Stimulated activated CD4-positive, alpha-beta T cell treated with anti-CD3 and anti-CD28 coated beads, Interleukin-2, amount 100 ng/mL, for 48 hours (primary cell): Measurements from ENCODE around the gene PSMB5.
"Not testable (repeated sequence)": the region's sequence is repeated elsewhere in the genome, so short reads cannot be mapped to it uniquely, and the experiment has no call there.

Experiments used
- DNase-seq, 2 donors: peaks; one replicate each; pipeline ENCODE4 v3.0.0-alpha.2; 2020

Gene PSMB5

GRCh38 chr14:23013054-23013748, 21.5 kb downstream of the PSMB5 start:
- no peak for DNase-seq

GRCh38 chr14:23009939-23010726, 24.6 kb downstream of the PSMB5 start, which contains the start of gene C14orf93:
Gene C14orf93, minus strand, starts transcription at chr14:23010143. Its CDS starts 11,120 bp downstream, at chr14:22999023.
- peak; percentile 75 to 78 for DNase-seq

- no peak for DNase-seq
Observed at GRCh38 chr14:23009483-23009938, 25.2 kb downstream of the PSMB5 start.

GRCh38 chr14:23008831-23009230, 25.9 kb downstream of the PSMB5 start:
- no peak for DNase-seq

GRCh38 chr14:23006544-23007419, 27.9 kb downstream of the PSMB5 start:
- DNase-seq = peak; percentile 93 to 95

GRCh38 chr14:23006188-23006534, 28.5 kb downstream of the PSMB5 start:
- DNase-seq = no peak

- no peak for DNase-seq
Observed at GRCh38 chr14:23005451-23006187, 29.1 kb downstream of the PSMB5 start.

- not testable (repeated sequence) for DNase-seq
Observed at GRCh38 chr14:23004274-23004673, 30.4 kb downstream of the PSMB5 start.

GRCh38 chr14:23002592-23002991, 32.1 kb downstream of the PSMB5 start:
- DNase-seq = no peak

GRCh38 chr14:23000860-23001259, 33.8 kb downstream of the PSMB5 start:
- no peak for DNase-seq

- DNase-seq = no peak
Observed at GRCh38 chr14:22998329-22999012, 36.2 kb downstream of the PSMB5 start.

- no peak for DNase-seq
Observed at GRCh38 chr14:22997676-22998323, 36.9 kb downstream of the PSMB5 start.

GRCh38 chr14:22996768-22997654, 37.7 kb downstream of the PSMB5 start:
- DNase-seq = no peak

GRCh38 chr14:22995889-22996625, 38.6 kb downstream of the PSMB5 start:
- DNase-seq = no peak

GRCh38 chr14:22994762-22995275, 39.9 kb downstream of the PSMB5 start:
- DNase-seq = no peak

GRCh38 chr14:22993517-22993916, 41.2 kb downstream of the PSMB5 start:
- no peak for DNase-seq

GRCh38 chr14:22991852-22992251, 42.8 kb downstream of the PSMB5 start:
- no peak for DNase-seq

- no peak for DNase-seq
Observed at GRCh38 chr14:22987291-22987690, 47.4 kb downstream of the PSMB5 start.

GRCh38 chr14:22986508-22987054, 48.1 kb downstream of the PSMB5 start:
- peak; percentile 92 to 94 for DNase-seq
